GM19328 (cell line): ENCODE results near the gene MAP7D3.

Experiments used
- ATAC-seq: cut with Tn5 transposase; IDR thresholded peaks from one replicate; pipeline ENCODE4 v1.9.1; 2021; ENCODE audit warnings: mild to moderate bottlenecking, moderate library complexity; ENCODE audit not compliant: unreplicated experiment

Gene MAP7D3

GRCh38 chrX:136206916-136207315 is 44.3 kb downstream of the MAP7D3 start:
- no peak for ATAC-seq

DNA sequence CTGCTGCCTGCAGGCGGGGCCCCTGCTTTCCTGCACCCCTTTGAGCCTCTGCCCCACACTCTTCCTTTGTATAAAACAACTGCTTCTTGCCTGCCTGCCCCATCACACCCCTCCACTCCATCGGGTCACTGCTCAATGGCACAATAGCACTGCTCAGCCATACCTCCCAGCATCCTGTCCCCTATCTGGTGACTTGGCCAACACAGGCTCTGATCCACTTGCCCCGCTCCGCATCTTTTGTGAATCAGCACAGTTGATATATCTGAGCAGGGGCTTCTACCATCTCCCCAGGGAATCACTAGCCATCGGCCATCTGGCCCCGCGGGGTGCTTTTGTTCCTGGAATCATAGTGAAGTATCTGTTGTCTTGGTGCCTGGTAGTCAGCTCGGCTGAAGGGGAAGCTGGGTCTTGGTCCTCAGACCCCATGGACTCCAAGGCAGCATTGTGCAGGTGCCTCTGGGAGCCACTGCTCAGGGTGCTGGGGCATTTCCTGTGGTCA is 45.3 kb downstream of the MAP7D3 start:
- ATAC-seq = no peak

DNA sequence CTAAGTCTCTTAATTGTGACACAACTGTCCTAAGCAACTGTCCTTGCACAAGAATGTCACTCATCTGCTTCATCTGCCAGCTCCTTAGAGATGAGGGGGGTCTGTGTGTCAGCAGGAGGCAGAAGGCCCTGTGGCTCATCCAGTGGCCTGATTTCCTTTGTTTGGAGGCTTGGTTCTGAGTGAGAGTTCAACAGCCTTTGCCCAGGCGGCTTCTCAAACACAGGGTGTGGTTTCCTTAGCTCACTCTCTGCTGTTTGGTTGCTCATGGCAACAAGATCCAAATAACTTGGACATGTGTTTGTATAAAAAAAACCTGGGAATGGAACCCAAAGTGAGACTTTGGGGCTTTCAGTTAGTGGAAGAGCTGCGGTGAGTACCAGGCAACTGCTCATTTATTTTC is 46.6 kb downstream of the MAP7D3 start:
- no peak for ATAC-seq

DNA sequence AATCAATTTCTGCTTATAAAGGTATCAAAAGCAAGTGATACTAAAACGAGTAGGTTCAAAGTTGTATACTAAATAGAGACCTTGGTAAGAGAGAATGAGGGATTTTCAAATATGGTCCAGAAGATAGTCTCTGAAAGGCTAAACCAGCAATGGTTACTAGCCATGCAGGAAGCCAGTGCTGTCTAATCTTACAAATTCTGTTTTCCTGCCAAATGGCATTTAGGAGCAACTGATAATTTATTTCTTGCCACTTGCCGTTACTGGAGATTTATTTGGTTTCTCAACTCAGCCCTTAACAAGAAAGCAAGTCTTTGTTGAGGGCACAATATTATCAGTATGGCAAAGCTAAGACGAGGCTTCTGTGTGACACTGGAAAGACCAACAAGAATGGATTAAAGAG is 47.2 kb downstream of the MAP7D3 start:
- no peak for ATAC-seq

GRCh38 chrX:136203438-136203837 is 47.8 kb downstream of the MAP7D3 start:
- ATAC-seq = no peak

- no peak for ATAC-seq
Observed at GRCh38 chrX:136202889-136203288, 48.3 kb downstream of the MAP7D3 start.

GRCh38 chrX:136201601-136202000 is 49.6 kb downstream of the MAP7D3 start:
- ATAC-seq = no peak

GRCh38 chrX:136200466-136200865 is 50.7 kb downstream of the MAP7D3 start:
- no peak for ATAC-seq

GRCh38 chrX:136199365-136199764 is 51.8 kb downstream of the MAP7D3 start:
- no peak for ATAC-seq

DNA sequence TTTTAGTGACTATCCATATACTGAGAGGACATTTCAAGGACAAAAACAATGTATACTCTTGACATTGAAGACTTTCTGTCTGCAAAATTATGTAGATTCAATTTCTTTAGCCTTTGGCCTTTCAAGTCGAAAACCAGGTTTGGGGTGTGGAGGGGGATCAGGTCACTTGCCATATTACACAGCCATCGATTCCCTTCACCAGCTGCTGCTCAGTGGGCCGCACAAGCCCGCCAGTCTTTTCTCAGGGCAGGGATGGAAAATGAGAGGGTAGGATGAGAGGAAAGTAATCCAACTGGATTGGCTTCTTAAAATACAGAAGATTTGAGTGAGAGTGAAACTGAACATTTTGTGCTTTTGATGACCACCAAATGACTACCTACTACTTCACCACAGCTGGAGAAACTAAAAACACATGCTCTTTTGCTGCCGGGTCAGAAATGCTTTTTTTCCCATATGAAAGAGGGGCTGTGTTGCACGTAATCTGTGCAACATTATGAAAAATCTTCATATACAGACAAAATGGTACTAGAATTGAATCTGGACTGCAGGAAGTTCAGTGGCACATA is 52.4 kb downstream of the MAP7D3 start:
- no peak for ATAC-seq

GRCh38 chrX:136198010-136198409 is 53.2 kb downstream of the MAP7D3 start:
- ATAC-seq = no peak

DNA sequence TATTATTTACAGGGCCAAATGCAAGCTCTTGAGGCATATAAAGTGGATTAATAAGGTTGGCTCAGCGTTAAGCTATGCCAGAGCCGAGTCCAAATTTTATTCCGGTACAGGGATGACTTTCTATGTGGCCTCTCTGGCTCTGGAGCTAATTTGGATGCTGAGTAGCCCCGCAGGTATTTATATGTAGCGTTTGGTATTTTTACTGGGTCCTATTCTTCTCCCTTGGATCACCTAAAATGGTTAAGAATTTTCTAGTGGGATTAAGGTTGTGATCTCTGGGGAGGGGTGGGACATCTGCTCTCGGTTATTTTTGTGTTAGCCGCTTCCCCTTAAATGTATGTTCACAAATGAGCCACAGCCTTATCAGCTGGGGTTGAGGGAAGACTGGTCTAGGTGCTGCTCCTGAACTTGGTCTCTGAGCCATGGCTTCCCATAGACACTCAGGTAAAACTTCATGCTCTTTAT is 54.5 kb downstream of the MAP7D3 start:
- no peak for ATAC-seq

DNA sequence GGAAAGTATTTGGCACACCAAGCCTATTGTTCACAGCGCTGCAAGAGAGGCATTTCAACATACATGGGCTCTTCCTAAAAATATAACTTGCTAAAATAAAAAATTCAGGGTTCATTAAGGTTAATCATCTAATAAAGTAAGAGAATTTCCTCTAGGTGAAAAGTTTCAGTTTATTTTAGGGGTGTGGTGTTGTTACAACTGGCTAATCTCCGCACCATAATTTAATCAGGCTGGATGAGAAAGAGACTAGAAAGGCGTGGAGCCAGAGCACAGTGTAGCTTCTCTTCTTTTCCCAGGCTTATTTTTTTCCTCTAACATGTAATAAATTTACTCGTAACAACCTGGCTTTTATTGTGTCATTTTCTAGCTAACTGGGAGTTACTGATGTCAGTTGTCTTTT is 56.0 kb downstream of the MAP7D3 start:
- no peak for ATAC-seq

- no peak for ATAC-seq
Observed at GRCh38 chrX:136194536-136194935, 56.7 kb downstream of the MAP7D3 start.

DNA sequence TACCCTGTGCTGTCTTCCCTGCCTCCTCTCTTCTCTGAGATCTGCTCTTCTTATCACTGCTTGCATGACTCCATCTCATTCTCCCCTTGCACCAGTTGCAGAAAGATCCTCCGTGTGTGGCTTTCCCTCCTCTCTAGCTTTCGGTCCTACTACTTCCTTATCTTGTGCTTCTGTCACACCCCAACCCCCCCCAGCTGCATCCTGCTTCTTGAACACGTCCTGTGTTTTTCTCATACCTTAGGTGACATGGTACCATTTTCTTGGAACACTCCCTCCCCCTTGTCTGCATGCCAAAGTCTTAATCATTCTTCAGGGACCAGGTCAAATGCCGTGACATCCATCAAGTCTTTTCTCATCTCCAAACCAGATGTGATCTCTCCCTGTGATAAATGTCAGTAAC is 57.4 kb downstream of the MAP7D3 start:
- no peak for ATAC-seq

DNA sequence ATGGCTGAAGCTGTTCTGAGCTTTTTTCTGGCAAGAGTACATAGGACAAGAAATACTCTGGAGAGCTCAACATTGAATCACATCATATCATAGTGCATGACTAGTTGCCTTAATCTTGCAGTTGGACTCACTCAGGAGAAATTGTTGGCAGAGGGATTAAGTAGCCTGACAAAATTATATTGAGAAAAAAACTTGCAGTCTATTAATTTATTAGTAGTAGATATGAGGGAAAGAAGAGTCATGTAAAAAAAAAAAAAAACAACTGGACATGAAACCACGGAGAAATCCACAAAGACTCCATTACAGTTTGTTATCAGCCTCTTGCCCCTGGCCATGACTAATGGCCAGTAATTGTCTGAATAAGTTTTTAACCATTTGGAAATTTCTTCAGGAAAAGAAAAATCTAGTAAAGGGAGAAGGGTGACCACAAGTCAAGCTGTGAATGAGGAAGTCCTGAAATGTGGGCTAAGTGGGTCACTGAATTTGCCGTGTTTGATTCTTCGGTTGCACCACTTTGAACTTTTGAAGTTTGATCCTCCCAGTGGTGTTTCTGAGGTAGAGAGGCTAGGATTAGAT is 58.3 kb downstream of the MAP7D3 start:
- ATAC-seq = no peak

DNA sequence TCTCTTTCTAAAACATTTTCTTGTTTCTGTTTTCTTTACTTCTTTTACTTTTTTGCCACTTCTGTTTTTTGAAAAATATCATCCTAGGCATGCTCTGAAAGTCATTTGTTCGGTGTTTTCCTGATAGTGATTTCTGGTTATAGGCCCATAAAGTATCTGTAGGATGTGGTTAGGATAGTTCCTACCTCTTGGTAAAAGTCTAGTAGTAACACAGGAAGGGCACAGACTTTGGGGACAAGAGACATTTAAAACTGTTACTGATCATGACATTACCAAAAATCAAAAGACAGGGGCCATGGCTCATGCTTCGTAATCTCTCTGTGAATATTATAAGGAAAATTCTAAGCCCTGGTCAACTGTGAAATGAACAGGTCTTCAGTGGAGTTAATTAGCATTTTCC is 59.1 kb downstream of the MAP7D3 start:
- no peak for ATAC-seq

GRCh38 chrX:136191171-136191570 is 60.0 kb downstream of the MAP7D3 start:
- ATAC-seq = no peak

GRCh38 chrX:136190038-136190713 is 61.0 kb downstream of the MAP7D3 start:
- no peak for ATAC-seq

DNA sequence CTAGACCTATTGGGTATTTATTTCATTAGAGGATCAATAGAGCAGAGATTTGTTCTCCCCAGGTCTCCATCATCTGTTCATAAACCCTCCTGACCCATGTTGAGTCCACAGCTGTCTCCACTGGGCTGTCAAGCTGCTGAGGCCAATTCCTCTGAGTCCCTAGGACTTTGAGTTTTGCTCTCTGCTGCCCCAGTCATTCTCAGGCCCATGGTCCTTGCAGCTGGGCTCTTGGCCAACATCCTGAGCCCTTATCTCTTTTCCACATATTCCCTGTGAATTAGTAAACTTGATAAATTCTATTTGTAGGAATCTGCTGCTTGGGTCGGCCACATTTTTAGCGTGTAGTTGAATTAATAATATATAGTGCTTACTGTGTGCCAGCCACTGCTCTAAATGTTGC is 62.0 kb downstream of the MAP7D3 start:
- no peak for ATAC-seq

GRCh38 chrX:136186023-136186413 is 65.2 kb downstream of the MAP7D3 start:
- no peak for ATAC-seq

- ATAC-seq = no peak
Observed at GRCh38 chrX:136185401-136186022, 65.7 kb downstream of the MAP7D3 start.
